ENCODE data around the gene FUBP3. TPM values are rescaled to one million over a fixed set of nuclear protein-coding genes. Genes with fewer than 3 reads are reported as not detected.

Gene FUBP3
- total RNA-seq, 1 experiment from 2014 or later = 78.6 TPM

DNA sequence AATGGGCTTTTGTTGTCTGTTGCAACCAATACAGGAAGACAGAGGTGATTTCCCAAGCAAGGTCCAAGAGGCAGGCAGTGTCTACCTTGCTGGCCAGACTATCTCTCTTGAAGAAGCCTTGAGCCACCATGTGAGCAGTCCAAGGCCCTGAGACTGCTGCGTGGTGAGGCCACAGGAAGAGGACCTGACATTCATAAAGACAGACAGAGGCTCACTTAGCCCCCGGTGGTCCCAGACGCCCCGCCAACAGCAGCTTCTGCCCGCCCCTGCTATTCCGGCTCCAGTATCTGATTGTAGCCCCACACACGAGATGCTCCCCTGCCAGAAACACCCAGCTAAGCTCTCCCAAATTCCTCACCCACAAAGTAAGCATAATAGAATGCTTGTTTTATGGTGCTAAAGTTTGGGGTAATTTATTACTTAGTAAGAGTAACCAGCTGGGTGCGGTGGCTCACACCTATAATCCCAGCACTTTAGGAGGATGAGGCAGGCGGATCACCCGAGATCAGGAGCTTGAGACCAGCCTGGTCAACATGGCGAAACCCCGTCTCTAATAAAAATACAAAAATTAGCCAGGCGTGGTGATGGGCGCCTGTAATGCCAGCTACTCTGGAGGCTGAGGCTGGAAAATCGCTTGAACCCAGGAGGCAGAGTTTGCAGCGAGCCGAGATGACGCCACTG, 22.8 kb upstream of the FUBP3 start:
- H3K23ac ChIP-seq (ENCODE audit: insufficient read length, low read depth, low read length) = no peak overlapping the region
- no peaks in the 10 kb centered on the region for H3K23me2 ChIP-seq (ENCODE audit: insufficient read length, low read depth, low read length, poor library complexity, severe bottlenecking)
- H2BK120ac ChIP-seq (ENCODE audit: low read depth, low read length, poor library complexity, severe bottlenecking) = no peak overlapping the region
- H3K27me3 Mint-ChIP-seq (ENCODE audit: low read depth) = peaks cover 2% of the 10 kb centered on the region
- no peak for DNase-seq
- no peak overlapping the region for H2BK20ac ChIP-seq (ENCODE audit: low read depth, low read length, poor library complexity, severe bottlenecking)
- H3K79me1 ChIP-seq (ENCODE audit: insufficient read depth, low read depth, low read length, poor library complexity, severe bottlenecking) = no peaks in the 10 kb centered on the region
- H2BK15ac ChIP-seq (ENCODE audit: low read depth, low read length) = no peak overlapping the region
- H3K18ac ChIP-seq (ENCODE audit: insufficient read length, low read depth, low read length) = no peak overlapping the region
- H2AFZ ChIP-seq (ENCODE audit: low read length) = no peak overlapping the region
- H2BK5ac ChIP-seq (ENCODE audit: insufficient read length, low read length) = no peak overlapping the region
- H3K4me3 Mint-ChIP-seq = no peak overlapping the region
- no peaks in the 10 kb centered on the region for H3K9me3 ChIP-seq (ENCODE audit: control insufficient read depth, low read depth, low read length)
- H2AK5ac ChIP-seq (ENCODE audit: insufficient read length, low read length) = no peak overlapping the region
- H3K4ac ChIP-seq (ENCODE audit: low read depth, low read length) = no peak overlapping the region
- no peak overlapping the region for H2BK12ac ChIP-seq (ENCODE audit: insufficient read length, low read depth, low read length)
- no peak overlapping the region for H4K5ac ChIP-seq (ENCODE audit: insufficient read length, low read depth, low read length)
- no peaks in the 10 kb centered on the region for H3K27me3 ChIP-seq (ENCODE audit: insufficient read depth, low read length)
- H3K79me2 ChIP-seq (ENCODE audit: insufficient read depth, low read length) = no peaks in the 10 kb centered on the region
- H4K8ac ChIP-seq (replicated peaks; ENCODE audit: insufficient read length, low read depth, low read length) = no peak overlapping the region
- no peak overlapping the region for H3K27ac ChIP-seq (ENCODE audit: insufficient read length, low read depth, low read length)
- no peaks in the 10 kb centered on the region; a peak in 1 of 5 replicates for H3K9me3 Mint-ChIP-seq
- no peaks in the 10 kb centered on the region for H3K4me1 ChIP-seq (ENCODE audit: insufficient read depth, low read length)
- H3K4me2 ChIP-seq (ENCODE audit: insufficient read depth, insufficient read length, low read length) = no peak overlapping the region
- no peak overlapping the region for H3K14ac ChIP-seq (ENCODE audit: insufficient read depth, low read length)
- H3K36me3 Mint-ChIP-seq (ENCODE audit: insufficient read depth in 1 of 3, low read depth in 3 of 3) = no peaks in the 10 kb centered on the region; a peak in 1 of 7 replicates
- no peak overlapping the region for H3K9ac ChIP-seq (ENCODE audit: extremely low read depth, insufficient read length, low read length)
- H3K27ac Mint-ChIP-seq = no peak overlapping the region
- WGBS (ENCODE audit: extremely low coverage, insufficient read length, low lambda C conversion rate) = no CpG with 5 or more reads among the region's 18 CpGs
- peaks cover 3% of the 10 kb centered on the region for H4K20me1 ChIP-seq (ENCODE audit: control insufficient read depth, insufficient read depth, insufficient read length)
- H3T11ph ChIP-seq (ENCODE audit: low read length) = no peak overlapping the region
- TF ChIP-seq, protein P1, sequence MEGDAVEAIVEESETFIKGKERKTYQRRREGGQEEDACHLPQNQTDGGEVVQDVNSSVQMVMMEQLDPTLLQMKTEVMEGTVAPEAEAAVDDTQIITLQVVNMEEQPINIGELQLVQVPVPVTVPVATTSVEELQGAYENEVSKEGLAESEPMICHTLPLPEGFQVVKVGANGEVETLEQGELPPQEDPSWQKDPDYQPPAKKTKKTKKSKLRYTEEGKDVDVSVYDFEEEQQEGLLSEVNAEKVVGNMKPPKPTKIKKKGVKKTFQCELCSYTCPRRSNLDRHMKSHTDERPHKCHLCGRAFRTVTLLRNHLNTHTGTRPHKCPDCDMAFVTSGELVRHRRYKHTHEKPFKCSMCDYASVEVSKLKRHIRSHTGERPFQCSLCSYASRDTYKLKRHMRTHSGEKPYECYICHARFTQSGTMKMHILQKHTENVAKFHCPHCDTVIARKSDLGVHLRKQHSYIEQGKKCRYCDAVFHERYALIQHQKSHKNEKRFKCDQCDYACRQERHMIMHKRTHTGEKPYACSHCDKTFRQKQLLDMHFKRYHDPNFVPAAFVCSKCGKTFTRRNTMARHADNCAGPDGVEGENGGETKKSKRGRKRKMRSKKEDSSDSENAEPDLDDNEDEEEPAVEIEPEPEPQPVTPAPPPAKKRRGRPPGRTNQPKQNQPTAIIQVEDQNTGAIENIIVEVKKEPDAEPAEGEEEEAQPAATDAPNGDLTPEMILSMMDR (conservative IDR thresholded peaks at IDR 0.05) = no peak
- peaks cover 11% of the 10 kb centered on the region in 2 experiments for H3K4me1 Mint-ChIP-seq
- no peak overlapping the region for H4K91ac ChIP-seq (ENCODE audit: insufficient read length, low read depth, low read length)
- no peak overlapping the region for H3K56ac ChIP-seq (ENCODE audit: insufficient read length, low read depth, low read length)

Data from H9 (cell line).